ENCODE measurements around the gene ALG8.
"Not testable (repeated sequence)": the region's sequence is repeated elsewhere in the genome, so short reads cannot be mapped to it uniquely, and the experiment has no call there.

Gene ALG8

GRCh38 chr11:78066471-78066870 lies 73.0 kb downstream of the ALG8 start:
- no peak for DNase-seq

GRCh38 chr11:78065203-78065602 lies 74.2 kb downstream of the ALG8 start:
- no peak for DNase-seq

GRCh38 chr11:78063440-78064181 lies 75.8 kb downstream of the ALG8 start, which contains the start of gene THRSP:
Gene THRSP (plus strand): TSS chr11:78063861. CDS start chr11:78063882, 21 bp downstream.
- no peak for DNase-seq

GRCh38 chr11:78062671-78063070 lies 76.8 kb downstream of the ALG8 start:
- DNase-seq = no peak

DNA sequence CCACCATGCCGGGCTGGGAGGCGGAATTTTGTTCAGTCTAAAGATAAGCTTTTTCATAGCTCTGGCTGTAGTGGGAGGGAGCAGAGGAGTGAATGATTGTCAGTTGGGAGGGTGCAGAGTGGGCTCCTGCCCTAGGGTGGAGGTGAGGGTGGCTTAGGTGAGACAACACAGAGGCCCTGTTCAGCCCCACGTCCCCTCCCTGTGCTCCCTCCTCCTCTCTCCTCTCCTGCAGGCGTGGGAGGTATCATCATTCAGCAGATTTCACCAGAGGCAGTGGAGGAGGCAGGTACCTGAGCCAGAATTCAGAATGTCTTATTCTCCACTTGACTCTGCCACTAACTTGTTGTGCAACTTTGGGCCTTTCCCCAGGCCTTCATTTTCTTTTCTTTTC lies 77.5 kb downstream of the ALG8 start:
- DNase-seq = no peak

DNA sequence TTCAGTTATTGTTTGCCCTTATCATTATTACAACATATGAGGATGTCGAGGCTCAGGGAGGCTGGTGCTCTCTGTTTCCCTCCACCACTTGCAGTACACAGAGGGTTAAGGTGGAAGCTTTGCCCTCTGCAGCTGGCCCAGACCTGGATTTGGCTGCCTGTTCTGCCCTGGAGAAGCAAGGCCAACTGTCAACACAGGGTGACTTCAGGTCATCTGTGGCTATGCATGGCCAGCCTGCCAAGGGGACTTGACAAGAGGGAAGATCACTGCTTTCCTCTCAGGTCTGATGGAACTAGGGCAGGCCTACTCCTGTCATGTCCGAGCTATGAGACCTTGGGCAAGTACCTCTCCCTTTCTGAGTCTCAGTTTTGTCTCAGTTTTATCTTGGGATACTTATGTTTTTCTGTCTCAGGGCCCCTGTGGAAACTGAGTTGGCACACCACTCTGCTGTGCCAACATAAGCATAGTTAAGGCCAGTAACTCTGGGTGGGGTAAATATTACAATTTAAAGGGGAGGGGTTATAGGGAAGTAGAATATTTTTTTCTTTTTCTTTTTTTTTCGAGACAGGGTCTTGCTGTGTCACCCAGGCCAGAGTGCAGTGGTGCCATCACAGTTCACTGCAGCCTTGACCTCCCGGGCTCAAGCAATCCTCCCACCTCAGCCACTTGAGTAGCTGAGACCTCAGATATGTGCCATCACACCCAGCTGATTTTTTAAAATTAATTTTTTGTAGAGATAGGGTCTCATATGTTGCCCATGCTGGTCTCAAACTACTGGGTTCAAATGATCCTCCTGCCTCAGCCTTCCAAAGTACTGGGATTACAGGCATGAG lies 78.1 kb downstream of the ALG8 start:
- DNase-seq = no peak

DNA sequence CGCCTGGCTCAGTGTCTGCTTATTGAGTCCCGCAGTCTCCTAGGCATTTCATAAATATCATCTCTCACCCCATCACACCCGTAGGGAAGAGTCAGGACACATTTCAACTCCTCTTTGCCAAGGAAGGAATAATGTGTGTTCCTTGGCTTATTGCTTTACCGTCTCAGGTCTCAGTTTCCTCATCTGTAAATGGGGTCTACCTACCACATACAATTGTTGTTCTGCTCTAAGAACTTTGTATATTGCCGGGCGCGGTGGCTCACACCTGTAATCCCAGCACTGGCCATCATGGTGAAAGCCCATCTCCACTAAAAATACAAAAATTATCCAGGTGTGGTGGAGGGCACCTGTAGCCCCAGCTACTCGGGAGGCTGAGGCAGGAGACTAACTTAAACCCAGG lies 78.9 kb downstream of the ALG8 start:
- no peak for DNase-seq

DNA sequence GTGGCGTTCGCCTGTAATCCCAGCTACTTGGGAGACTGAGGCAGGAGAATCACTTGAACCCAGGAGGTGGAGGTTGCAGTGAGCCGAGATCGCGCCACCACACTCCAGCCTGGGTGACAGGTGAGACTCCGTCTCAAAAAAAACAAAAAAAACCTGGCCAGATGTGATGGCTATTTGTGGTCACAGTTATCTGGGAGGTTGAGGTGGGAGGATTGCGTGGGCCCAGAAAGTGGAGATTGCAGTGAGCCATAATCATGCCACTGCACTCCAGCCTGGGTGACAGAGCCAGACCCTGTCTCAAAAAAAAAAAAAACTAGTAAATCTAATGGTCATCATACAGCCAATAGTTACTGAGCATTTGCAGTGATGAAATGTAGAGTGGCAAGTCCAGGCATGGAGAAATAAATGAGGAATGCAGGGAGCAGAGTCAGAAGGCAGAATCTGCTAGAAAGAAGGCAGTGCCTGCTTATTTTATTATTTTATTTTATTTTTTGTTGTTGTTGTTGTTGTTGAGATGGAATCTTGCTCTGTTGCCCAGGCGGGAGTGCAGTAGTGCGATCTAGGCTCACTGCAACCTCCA lies 79.6 kb downstream of the ALG8 start:
- DNase-seq = not testable (repeated sequence)

GRCh38 chr11:78057462-78058055 lies 81.9 kb downstream of the ALG8 start:
- no peak for DNase-seq

GRCh38 chr11:78056093-78056492 lies 83.3 kb downstream of the ALG8 start:
- no peak for DNase-seq

DNA sequence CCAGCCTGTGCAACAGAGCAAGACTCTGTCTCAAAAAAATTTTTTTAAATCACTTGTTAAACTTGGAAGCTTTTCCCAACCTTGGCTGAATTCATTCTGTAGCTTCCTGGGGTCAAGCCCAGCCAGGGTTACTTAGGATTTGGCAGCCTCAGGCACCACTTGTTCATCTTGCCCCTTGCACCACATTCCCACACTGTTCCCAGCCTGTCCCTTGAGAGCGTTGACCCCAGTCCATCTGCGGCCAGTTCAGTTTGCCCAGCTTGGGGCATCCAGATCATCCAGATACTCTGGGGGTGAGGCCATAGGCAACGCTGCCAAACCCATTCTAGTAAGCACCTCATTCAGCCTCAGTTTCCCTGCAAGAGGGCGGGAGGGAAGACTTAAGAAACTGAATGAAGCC lies 84.5 kb downstream of the ALG8 start:
- DNase-seq = no peak

- DNase-seq = no peak
These were observed 88.2 kb downstream of the ALG8 start for GRCh38 chr11:78050964-78051831.

Measured in NCI-H1436 treated with DMSO at 0.1 percent for 48 hours (cell line).